NCI-H226 (cell line): ENCODE measurements around the gene DOLPP1.
"Not testable (repeated sequence)": the region's sequence is repeated elsewhere in the genome, so short reads cannot be mapped to it uniquely, and the experiment has no call there.

Experiments
- DNase-seq: peaks from one replicate; pipeline ENCODE4 v3.0.0-alpha.2; 2015

DOLPP1 gene, protein sequence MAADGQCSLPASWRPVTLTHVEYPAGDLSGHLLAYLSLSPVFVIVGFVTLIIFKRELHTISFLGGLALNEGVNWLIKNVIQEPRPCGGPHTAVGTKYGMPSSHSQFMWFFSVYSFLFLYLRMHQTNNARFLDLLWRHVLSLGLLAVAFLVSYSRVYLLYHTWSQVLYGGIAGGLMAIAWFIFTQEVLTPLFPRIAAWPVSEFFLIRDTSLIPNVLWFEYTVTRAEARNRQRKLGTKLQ

DNA sequence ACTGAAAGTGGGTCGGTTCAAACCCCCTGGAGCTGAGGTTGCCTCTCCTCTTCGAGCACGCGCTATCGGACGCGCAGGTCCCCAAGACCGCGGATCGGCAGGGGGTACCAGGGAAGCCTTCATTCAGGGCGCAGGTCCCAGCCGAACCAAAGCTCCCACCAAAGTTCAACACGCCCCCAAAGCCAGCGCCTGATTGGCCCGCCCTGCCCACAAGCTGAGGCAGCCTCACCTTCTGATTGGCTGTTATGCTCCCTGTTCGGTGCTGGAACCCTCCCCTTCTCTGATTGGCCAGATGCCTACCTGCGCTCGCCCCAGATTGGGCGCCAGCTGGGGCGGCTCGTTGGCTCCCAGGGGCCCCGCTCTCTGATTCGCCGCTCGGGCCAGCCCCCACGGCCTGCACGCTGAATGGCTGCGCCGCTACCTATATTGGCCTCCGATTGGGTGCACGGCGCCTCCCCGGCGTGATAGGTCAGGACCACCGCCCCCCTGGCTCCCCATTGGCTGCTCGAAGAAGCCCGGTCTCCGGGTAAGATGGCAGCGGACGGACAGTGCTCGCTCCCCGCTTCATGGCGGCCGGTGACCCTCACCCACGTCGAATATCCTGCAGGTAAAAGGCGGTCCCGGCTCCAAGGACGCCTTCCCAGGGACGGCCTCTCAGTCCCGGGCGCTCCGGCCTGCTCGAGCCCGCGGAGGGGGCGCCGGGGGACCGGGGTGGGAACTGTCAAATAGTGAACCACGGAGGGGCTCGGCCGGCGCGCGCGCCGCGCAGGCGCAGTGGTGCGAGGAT, at the start of gene DOLPP1:
DOLPP1 (plus strand) TSS at position 511 of the 787 bp plus-strand sequence; CDS start at position 532, 21 bp downstream.
- DNase-seq, result peak; percentile 100

DNA sequence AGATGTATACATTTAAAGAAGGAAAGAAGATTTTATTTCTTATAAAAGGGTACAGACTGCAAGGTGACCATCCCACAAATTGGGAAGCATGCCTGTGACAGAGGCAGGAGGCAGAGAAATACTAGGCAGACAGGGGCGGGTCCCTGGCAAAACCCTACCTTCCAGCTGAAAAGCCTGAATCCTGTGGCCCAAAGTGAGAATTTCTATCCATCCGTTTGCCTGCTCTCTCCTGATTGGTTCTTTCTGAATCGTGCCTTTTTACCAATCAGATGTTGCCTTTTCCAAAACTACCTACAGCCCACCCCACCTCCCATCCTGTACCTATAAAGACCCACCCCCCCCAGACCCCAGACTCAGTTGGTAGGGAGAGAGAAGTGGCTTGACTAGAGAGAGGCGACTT, 49.4 kb upstream of the DOLPP1 start:
- no peak for DNase-seq

DNA sequence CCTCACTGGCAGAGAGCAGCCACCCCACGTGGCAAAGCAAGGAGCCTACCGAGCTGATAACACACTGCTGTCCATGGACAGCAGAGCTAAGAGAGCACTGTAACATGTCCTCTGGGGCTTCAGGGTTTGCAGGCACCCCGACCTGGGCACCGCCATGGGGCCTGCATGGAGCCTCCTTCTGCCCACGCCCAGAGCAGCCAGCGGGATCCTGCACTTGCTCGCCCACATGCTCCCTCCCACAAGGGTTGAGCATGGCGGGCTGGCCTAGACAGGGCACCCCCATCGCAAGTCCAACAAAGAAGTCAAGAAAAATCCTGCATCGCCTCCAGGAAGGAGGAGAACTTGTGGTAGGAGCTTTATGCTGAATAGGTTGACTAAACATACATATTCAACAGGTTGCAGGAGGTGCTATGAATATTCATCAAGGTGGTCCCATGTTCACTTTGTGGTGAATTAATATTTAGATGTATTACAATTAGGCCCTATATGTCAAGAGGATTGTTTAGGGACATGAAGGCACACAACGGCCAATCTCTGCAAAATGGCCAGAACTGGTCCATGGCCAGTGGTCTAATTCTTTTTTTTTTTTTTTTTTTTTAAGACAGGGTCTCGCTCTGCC, 48.3 kb upstream of the DOLPP1 start:
- no peak for DNase-seq

DNA sequence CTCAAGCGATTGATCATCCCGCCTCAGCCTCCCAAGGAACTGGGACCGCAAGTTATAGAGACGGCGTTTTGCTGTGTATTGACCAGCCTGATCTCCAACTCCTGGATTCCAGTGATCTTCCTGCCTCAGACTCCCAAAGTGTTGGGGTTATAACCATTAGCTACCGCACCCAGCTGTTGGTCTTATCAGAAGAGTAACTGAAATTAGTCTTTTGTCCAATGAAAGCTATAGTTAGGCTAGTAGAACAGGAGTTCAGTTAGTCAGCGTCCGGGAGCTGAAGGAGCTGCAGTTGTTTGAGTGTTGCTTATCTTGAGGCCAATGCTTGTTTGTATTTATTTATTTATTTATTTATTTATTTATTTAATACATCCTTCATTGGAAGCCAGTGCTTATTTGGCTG, 47.7 kb upstream of the DOLPP1 start:
- DNase-seq, result no peak

DNA sequence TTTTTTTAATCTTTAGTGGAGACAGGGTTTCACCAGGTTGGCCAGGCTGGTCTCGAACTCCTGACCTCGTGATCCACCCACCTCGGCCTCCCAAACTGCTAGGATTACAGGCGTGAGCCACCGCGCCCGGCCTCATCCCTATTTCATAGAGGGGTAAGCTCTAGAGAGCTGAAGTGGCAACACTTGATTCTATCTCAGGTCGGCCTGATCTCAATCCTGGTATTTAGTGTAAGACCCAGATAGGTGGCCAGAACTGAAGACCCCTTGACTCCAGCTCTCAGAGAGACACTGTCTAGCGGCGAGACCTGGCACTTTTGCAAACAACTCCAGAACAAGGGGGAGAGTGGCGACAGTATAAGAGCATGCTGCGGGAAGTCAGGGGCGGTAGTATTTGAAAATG, 45.1 kb upstream of the DOLPP1 start:
- DNase-seq, result not testable (repeated sequence)

DNA sequence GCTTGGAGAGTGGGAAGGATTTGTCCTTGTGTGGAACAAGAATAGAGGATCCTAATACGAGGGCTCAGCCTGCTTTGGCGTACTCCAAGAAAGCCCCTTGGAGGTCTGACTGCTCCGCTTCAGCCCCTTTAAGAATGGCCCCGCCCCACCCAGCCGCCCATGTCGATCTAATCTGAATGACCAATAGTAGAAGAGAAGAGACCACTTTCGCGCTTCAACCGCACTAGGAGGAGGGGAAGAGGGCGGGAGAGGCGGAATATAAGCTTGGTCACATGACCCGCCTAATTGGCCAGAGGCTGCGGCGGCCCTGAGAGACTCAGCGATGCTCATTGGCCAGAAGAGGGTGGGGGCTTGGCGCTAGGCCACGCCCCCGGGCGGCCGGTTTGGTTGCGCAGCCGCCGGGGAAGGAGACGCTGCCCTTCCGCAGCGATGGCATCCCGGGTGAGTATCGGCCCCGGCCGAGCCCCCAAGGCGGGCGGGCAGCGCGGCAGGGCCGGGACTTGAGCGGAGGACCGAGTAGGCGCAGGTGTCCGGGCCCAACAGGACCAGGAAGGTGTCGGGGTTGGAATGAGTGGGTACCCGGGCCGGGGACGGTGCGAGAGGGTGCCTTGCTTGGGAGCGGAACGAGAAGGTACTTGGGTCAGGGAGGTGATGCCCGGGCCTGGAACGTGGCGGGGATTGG, 44.5 kb upstream of the DOLPP1 start, which contains the start of gene MIGA2:
MIGA2 (plus strand) TSS at position 386 of the 682 bp plus-strand sequence. CDS start 3,969 bp downstream, outside the sequence.
- peak; percentile 98 for DNase-seq

DNA sequence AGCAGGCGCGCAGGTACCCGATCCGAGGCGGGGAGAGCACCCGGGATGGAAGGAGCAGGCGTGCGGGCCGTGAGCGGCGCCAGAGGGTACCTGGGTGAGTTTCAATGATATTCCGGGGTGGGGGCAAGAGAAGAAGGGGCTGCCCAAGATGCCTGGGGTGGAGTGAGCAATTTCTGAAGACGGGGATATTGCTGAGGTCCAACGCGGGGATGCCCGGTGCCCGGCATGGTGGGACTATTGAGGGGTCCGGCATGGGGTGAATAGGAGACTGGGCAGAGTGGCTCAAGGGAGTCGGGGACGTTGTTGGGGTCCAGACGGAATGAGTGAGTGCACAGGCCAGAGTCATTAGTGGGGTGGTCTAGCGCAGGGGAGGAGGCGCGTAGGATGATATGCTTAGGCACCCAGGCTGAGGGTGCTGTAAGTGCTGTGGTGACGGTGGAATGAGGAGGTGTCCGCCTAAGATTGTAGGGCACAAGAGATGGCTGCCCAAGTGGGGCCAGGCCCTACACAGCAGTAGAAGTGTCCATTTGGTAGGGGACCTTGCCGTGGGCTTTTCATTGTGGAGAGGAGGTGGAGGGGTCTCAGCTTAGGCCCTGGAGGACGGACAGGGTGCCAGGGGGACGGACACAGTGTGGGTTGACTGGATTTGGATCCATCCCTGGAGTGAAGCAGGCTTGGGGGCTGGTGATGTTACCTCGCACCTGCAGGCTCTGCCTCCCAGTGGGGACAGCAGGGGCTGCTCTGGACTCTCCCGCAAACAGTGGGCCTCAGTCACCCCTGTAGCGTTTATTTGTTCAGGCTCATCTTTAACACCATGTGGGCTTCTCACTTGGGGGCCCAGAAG, 43.8 kb upstream of the DOLPP1 start:
- DNase-seq, result no peak

DNA sequence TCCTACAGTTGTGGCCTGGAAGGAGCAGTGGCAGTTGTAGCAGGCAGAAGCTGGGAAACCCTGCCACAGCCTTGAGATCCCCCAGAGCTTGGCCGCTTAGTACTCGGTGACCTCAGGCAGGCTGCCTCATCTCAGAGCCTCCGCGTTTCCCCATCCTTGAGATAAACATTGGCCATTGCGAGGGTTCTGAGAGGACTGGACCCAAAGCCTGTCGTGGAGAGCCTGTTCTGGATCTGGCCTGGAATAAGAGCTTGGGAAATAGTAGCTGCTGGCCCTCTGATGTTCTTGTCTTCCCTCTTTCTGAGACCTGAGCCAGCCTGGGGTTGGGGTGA, 43.2 kb upstream of the DOLPP1 start:
- no peak for DNase-seq

DNA sequence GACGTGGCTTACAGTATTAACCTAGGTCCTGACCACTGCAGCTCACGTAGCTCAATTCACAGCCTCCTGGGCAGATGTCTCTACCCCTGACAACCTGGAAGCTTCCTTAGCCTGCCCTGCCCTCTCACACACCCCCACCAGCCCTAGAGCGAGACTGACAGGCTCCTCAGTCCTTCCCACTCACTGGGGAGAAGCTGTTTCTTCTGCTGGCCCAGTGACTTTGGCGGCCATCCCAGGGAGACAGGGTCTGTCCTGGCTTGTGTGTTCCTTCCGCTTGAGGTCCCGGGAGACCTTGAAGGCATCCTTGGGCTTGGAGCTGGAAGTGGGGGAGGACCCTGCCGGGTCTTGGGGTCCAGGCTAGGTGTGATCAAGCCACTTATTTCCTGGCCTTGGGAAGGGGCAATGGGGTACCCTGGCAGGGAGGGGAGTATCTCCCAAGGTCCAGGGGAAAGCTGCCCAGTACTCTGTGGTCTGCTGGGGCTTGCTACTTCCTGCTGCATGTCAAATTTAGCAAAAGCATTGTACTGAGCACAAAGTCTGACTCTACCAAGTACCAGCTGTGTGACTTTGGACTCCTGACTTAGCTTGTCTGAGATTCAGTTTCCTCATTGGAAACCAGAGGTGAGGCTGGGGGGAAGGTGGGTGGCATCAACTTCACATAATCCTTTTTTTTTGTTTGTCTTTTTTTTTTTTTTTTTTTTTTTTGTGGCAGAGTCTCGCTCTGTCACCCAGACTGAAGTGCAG, 42.6 kb upstream of the DOLPP1 start:
- DNase-seq, result no peak

DNA sequence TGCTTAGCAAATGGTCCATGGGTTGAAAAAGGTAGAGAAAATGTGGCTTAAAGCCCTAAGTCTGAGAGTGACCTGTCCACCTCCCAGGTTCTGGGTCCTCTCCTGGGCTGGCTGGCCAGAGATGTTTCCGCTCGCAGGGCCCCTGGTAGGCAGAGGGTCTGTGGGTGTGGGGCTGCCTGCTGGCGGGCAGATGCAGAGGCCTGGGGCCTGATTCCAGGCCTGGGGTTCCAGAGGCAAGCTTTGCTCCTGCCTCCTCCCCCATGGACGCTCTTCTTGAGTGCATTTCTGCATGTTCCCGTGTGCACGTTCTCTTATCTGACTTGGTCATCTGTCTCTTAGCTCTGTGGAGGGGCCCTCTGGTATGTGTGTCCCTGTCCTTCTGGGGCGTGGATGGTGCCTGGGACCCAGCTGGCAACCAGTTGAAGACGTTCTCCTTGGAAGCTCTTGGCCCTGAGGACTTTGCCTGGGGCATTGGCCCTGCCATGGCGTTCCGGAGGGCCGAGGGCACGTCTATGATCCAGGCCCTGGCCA, 40.7 kb upstream of the DOLPP1 start:
- no peak for DNase-seq

DNA sequence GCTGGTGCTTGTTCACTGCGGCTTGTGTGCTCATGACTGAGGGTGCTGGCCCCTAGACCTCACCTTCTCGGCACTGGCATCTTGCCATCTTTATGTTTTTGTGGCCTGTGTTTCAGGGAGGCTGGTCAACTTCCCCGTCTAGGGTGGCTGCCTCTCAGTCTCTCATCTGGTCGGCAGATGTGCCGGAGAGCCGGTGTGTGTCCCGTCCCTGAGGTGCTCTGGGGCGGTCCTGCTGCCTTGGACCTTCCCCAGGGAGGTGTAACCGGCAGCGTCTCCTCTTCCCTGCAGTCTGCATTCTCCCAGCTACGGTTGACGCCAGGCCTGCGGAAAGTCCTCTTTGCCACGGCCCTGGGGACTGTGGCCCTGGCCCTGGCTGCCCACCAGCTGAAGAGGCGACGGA, 38.9 kb upstream of the DOLPP1 start:
- DNase-seq, result no peak

DNA sequence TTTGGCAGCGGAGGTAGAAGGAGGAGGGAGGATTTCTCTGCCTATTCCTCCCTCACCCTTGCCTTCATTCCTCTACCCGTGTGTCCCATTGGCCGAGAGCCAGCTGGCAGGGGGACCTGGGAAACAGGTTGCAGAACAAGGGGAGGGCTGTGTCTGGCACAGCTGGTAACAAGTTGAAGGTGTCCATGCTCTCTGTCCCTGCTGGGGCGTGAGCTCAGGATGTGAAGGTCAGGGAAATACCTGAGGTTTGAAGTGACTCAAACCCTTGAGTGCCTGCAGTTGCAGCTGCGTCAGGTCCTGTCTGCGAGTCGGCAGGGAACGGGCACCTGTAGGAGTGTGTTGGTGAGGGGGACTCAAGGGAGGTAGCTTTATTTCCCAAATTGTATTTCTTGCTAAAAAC, 28.3 kb upstream of the DOLPP1 start:
- DNase-seq, result peak; percentile 31

DNA sequence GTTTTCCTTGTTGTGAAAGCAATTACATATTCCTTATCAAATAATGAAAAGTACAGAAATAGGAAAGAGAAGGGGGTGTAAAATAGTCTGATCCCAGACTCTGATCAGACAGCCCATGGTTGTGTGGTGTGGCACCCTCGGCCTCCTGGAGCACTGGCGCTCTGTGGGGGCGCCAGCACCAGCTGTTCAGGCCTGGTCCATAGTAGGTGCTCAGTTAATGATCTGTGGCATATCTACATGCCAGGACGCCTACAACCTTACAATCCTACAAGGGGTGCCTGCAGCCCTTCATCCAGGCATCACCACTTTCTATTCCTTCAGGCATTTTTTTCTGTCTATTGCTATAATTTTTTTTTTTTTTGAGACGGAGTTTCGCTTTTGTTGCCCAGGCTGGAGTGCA, 27.9 kb upstream of the DOLPP1 start:
- no peak for DNase-seq

DNA sequence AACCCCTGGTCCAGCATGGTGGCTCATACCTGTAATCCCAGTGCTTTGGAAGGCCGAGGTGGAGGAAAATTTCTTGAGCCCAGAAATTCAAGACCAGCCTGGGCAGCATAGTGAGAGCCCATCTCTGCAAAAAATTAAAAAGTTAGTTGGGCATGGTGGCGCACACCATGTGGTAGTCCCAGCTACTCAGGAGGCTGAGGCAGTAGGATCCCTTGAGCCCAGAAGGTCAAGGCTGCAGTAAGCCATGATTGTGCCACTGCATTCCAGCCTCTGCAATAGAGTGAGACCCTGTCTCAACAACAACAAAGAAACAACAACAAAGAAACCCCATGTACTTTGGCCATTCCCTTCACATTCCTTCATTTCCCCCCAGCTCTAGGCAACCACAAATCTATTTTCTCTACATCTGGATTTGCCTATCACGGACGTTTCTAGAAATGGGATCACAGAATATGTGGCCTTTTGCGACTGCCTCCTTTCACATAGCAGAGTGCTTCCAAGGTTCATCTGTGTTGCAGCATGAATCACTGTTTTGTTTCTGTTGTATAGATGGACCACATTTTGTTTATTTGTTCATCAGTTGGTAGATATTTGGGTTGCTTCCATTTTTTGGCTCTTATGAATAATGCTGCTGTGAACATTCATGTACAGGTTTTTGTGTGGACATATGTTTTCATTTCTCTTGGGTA, 26.6 kb upstream of the DOLPP1 start:
- no peak for DNase-seq

DNA sequence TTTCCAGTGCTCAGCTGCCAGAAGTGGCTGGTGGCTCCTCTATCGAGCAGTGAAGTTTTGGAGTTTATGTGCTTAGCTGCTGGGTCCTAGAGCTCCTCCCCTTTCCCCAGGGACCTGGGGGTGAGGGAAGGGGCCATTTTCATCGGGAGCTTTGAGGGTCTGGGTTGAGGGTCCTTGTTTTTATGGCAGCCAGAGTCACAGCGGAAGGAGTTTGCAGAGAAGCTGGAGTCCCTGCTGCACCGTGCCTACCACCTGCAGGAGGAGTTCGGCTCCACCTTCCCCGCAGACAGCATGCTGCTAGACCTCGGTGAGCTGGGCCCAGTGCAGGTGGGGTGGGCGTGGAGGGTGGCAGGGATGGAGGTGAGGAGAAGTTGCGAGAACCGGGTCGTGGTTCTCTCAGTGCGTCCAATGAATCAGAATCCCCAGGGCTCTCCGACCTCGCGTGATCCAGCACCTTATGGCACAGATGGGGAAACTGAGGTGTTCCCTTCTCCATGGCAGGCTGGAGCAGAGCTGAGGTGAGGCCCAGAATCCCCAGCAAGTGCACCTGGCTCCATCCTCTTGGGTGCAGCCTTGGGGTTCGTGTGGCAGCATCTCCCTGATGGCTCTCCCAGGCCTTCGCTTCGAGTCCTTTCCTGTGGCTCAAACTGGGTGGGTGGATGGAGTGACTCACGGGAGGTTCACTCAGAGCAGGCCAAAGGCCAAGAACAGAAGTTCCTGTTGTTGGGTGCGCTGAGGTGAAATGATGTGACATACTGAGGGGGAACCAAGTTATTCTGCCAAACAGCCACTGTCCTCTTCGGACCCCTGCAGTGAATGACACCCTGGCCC, 21.7 kb upstream of the DOLPP1 start:
- no peak for DNase-seq

DNA sequence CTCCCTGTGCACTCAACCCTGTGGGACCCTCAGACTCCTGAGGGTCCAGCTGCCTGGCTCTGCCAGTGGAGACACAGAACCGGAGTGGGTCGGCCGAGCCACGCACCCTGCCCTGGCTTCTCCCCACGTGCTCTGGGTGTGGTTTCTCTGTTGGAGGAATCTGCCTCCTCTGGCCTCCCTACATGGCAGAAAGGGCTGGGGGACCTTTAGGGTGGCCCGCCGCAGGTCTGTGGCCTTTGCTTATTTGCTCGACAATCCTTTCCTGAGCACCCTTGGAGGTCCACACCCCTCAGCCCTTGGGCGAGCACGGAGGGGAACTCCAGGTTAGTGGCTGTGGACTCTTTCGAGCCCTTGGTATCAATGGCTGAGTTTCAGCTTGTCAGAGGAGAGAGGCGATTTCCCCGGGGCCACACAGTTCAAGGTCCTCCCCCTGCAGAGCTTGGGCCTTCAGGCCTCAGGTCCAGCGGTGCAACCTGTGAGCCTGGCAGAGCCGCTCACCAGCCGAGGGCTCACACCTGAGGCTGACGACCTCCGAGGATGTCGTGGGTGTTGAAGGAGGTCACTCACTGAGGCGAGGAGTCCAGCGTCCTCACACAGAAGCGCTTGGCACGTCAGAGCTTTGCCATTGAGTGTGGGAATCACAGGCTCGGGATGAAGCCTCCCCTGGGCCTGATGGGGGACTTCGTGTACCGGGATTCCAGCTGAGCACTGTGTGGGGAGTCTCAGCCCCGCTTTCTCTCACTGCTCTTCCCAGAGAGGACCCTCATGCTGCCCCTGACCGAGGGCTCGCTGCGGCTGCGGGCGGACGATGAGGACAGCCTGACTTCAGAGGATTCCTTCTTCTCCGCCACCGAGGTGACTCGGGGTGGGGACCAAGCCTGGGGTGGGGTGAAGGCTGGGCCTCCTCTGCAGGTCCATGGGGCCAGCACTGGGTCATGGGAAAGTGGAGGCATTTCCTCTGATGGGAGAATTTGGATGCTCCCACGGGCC, 20.8 kb upstream of the DOLPP1 start:
- no peak for DNase-seq

DNA sequence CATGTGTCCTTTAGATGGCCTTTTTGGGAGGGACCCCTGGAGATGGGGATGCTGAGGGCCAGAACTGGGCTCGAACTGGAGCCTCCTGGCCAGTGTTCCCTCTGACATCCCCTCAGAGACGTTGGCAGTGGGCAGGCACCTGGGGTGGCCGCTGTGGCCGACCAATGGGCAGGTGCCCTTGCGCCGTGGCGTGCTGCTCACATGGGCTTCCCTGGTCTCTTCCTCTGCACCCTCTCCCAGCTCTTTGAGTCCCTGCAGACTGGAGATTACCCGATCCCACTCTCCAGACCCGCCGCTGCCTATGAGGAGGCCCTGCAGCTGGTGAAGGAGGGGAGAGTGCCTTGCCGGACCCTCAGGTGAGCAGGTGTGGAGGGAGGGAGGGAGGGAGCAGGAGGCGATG, 19.9 kb upstream of the DOLPP1 start:
- DNase-seq, result no peak

DNA sequence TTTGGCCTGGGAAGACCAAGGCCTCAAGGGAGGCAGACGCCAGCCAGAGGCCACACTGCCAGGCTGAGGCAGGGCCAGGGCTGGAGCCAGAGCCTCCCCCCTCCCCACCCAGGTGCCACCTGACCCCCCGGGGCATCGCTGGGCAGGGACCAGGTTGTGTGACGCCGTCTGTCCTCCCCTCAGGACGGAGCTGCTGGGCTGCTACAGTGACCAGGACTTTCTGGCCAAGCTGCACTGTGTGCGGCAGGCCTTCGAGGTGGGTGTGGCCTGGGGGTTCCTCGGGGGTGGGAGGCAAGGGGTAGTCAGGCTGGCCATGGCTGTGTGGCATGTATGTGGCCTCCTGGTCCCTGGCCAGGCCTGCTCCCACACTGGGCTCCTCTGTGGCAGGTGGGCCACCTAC, 17.9 kb upstream of the DOLPP1 start:
- no peak for DNase-seq

DNA sequence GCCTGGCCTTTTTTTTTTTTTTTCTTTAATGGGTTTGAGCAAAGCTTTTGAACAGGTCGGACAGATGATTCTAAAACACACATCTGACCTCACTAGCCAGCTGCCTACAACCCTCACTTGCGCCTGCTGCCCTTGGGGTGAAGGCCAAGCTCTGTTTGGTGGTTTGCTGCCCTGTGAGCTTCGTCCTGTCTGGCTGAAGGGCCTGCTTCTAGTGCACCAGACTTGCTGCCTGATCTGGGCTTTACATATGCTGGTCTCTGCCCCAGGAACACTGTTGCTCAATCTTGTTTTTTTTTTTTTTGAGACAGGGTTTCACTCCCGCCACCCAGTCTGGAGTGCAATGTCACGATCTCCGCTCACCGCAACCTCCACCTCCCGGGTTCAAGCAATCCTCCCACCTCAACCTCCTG, 16.4 kb upstream of the DOLPP1 start:
- no peak for DNase-seq
